Measurements from ENCODE around the gene SCLY. TPM values are rescaled to one million over a fixed set of nuclear protein-coding genes. Genes with fewer than 3 reads are reported as not detected.

SCLY gene
- total RNA-seq, 1 experiment from 2014 or later: 69.9 TPM

DNA sequence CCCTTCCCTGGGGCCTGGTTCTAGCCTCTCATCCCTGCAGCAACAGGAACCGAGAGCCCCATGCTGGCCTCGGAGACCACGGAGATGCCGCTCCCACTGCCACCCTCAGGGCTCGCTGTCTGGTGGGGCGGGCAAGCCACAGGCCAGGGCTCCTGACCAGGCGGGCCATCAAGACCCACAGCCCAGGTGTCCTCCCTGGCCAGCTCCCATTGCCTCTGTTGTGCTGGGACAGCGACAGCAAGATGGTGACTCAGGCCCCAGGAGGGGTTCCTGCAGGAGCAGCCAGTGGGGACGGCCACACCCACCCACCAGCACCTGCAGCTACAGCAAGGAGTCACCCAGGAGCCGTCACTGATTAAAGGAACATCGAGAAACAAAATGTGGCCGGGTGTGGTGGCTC is 85.0 kb downstream of the SCLY start:
- TF ChIP-seq EZH2 (IDR thresholded peaks at IDR 0.05; ENCODE audit: borderline replicate concordance, low read depth, low read length, poor library complexity, severe bottlenecking): no peak
- TF ChIP-seq, protein P1, sequence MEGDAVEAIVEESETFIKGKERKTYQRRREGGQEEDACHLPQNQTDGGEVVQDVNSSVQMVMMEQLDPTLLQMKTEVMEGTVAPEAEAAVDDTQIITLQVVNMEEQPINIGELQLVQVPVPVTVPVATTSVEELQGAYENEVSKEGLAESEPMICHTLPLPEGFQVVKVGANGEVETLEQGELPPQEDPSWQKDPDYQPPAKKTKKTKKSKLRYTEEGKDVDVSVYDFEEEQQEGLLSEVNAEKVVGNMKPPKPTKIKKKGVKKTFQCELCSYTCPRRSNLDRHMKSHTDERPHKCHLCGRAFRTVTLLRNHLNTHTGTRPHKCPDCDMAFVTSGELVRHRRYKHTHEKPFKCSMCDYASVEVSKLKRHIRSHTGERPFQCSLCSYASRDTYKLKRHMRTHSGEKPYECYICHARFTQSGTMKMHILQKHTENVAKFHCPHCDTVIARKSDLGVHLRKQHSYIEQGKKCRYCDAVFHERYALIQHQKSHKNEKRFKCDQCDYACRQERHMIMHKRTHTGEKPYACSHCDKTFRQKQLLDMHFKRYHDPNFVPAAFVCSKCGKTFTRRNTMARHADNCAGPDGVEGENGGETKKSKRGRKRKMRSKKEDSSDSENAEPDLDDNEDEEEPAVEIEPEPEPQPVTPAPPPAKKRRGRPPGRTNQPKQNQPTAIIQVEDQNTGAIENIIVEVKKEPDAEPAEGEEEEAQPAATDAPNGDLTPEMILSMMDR (conservative IDR thresholded peaks at IDR 0.05; ENCODE audit: low read depth, low read length): no peak
- no peaks in the 10 kb centered on the region for H3K4me1 ChIP-seq (ENCODE audit: insufficient read depth, low read length, poor library complexity, severe bottlenecking)
- no peaks in the 10 kb centered on the region for H3K36me3 ChIP-seq (ENCODE audit: insufficient read depth, low read length, poor library complexity, severe bottlenecking)
- no peaks in the 10 kb centered on the region for H3K27me3 ChIP-seq (replicated peaks; ENCODE audit: insufficient read depth, low read depth, low read length, poor library complexity)
- ChIA-PET POLR2A (ENCODE audit: low non-redundant PET) (interaction anchor here (0.6 kb wide), 1 partner anchor 283 kb away, joined by 3 read pairs; no protein-coding TSS in a partner anchor), CTCF (interaction anchor here (0.6 kb wide), 1 partner anchor 74 kb away, joined by 3 read pairs; no protein-coding TSS in a partner anchor)
- no peak for DNase-seq (ENCODE audit: low spot score)
- BruUV-seq (replicated peaks): no TSS peak
- H3K27ac ChIP-seq (ENCODE audit: low read depth, low read length, poor library complexity, severe bottlenecking): no peak overlapping the region
- H3K9me3 ChIP-seq (ENCODE audit: low read depth, low read length, poor library complexity, severe bottlenecking): no peaks in the 10 kb centered on the region
- no peak overlapping the region for H3K4me3 ChIP-seq (ENCODE audit: low read depth, low read length, poor library complexity, severe bottlenecking)
- intact Hi-C loops (cut with micrococcal nuclease; ENCODE audit: unreplicated experiment): no loop called here

DNA sequence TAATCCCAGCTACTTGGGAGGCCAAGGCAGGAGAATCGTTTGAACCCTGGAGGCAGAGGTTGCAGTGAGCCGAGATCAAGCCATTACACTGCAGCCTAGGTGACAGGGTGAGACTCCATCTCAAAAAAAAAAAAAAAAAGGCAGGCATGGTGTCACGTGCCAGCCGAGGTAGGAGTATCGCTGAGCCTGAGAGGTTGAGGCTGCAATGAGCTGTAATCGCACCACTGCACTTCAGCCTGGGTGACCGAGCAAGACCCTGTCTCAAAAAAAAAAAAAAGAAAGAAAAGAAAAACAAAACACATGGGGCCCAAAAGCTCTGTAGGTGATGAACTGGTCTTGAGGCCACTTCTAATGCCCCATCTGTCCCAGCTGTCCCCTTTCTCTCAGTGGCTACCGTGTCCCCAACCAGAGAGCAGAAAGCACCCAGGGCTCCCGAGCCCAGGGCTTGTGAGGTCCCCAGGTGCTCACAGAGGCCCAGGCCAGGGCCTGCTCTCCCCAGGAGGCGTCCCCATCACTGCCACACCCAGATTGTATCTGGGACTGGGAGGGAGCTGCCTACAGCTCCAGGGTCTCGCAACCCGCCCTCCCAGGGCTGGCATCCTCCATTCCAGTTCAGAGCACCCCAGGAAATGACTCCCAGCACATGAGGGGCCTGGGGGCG is 86.2 kb downstream of the SCLY start:
- intact Hi-C loops (cut with micrococcal nuclease; ENCODE audit: unreplicated experiment): no loop called here
- CTCF ChIA-PET: no interaction called here
- POLR2A ChIA-PET (ENCODE audit: low non-redundant PET): no interaction called here
- BruUV-seq (replicated peaks): no TSS peak
- no peaks in the 10 kb centered on the region for H3K27me3 ChIP-seq (replicated peaks; ENCODE audit: insufficient read depth, low read depth, low read length, poor library complexity)
- H3K4me3 ChIP-seq (ENCODE audit: low read depth, low read length, poor library complexity, severe bottlenecking): no peak overlapping the region
- H3K36me3 ChIP-seq (ENCODE audit: insufficient read depth, low read length, poor library complexity, severe bottlenecking): no peaks in the 10 kb centered on the region
- no peaks in the 10 kb centered on the region for H3K4me1 ChIP-seq (ENCODE audit: insufficient read depth, low read length, poor library complexity, severe bottlenecking)
- DNase-seq (ENCODE audit: low spot score): no peak
- no peak for TF ChIP-seq EZH2 (IDR thresholded peaks at IDR 0.05; ENCODE audit: borderline replicate concordance, low read depth, low read length, poor library complexity, severe bottlenecking)
- TF ChIP-seq, protein P1 (conservative IDR thresholded peaks at IDR 0.05; ENCODE audit: low read depth, low read length): no peak
- no peaks in the 10 kb centered on the region for H3K9me3 ChIP-seq (ENCODE audit: low read depth, low read length, poor library complexity, severe bottlenecking)
- H3K27ac ChIP-seq (ENCODE audit: low read depth, low read length, poor library complexity, severe bottlenecking): no peak overlapping the region

DNA sequence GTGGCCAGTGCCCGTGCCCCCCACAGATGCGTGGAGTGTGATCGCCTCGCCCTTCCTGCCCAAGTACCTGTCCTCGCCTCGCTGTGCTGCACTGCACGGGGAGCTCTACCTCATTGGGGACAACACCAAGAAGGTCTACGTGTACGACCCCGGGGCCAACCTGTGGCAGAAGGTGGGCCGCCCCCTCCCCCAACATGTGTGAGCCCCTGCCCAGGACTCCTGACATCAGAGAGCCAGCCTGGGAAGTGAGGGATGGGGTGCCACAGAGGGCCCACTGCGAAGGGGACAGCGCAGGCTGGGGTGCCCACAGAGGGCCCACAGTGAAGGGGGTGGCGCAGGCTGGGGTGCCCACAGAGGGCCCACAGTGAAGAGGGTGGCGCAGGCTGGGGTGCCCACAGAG is 88.2 kb downstream of the SCLY start:
- DNase-seq (ENCODE audit: low spot score): no peak
- intact Hi-C loops (cut with micrococcal nuclease; ENCODE audit: unreplicated experiment): no loop called here
- Histone ChIP-seq H3K4me1 (ENCODE audit: insufficient read depth, low read length, poor library complexity, severe bottlenecking) (no peaks in the 10 kb centered on the region), H3K36me3 (ENCODE audit: insufficient read depth, low read length, poor library complexity, severe bottlenecking) (no peaks in the 10 kb centered on the region), H3K27ac (ENCODE audit: low read depth, low read length, poor library complexity, severe bottlenecking) (no peak overlapping the region), H3K27me3 (replicated peaks; ENCODE audit: insufficient read depth, low read depth, low read length, poor library complexity) (no peaks in the 10 kb centered on the region), H3K4me3 (ENCODE audit: low read depth, low read length, poor library complexity, severe bottlenecking) (no peak overlapping the region), H3K9me3 (ENCODE audit: low read depth, low read length, poor library complexity, severe bottlenecking) (no peaks in the 10 kb centered on the region)
- TF ChIP-seq EZH2 (IDR thresholded peaks at IDR 0.05; ENCODE audit: borderline replicate concordance, low read depth, low read length, poor library complexity, severe bottlenecking): no peak
- TF ChIP-seq, protein P1 (conservative IDR thresholded peaks at IDR 0.05; ENCODE audit: low read depth, low read length): no peak
- BruUV-seq (replicated peaks): no TSS peak
- POLR2A ChIA-PET (ENCODE audit: low non-redundant PET): no interaction called here
- CTCF ChIA-PET: no interaction called here

Other genes with a start within 250 kb of the SCLY start
- gene RAMP1, start 201.4 kb upstream of the SCLY start, total RNA-seq (2021): 22.0 and 24.8 TPM in 2 replicates
- gene UBE2F, start 94.0 kb upstream of the SCLY start, total RNA-seq (2021): 49.0 and 51.2 TPM in 2 replicates
- gene ESPNL, start 39.3 kb downstream of the SCLY start, total RNA-seq (2021): 0.30 and 0.72 TPM in 2 replicates
- 0.09 TPM in 1 of 2 replicates, not detected in the other for gene KLHL30, start 77.7 kb downstream of the SCLY start, total RNA-seq (2021)
- 6.1 and 8.6 TPM in 2 replicates for gene ERFE, start 98.0 kb downstream of the SCLY start, total RNA-seq (2021)
- gene ILKAP, start 142.7 kb downstream of the SCLY start, total RNA-seq (2021): 65.1 and 71.6 TPM in 2 replicates
- 17.2 and 26.9 TPM in 2 replicates for gene HES6, start 179.0 kb downstream of the SCLY start, total RNA-seq (2021)
- 6.8 and 7.5 TPM in 2 replicates for gene PER2, start 227.6 kb downstream of the SCLY start, total RNA-seq (2021)